Activated CD8-positive, alpha-beta memory T cell treated with anti-CD3 and anti-CD28 coated beads for 36 hours (primary cell): ENCODE data around the gene TRNAU1AP. TPM values are rescaled to one million over a fixed set of nuclear protein-coding genes. Genes with fewer than 3 reads are reported as not detected.
"Not testable (repeated sequence)": the region's sequence is repeated elsewhere in the genome, so short reads cannot be mapped to it uniquely, and the experiment has no call there.

Source experiments
- CTCF ChIA-PET: fragments of 350-600 bp; sonication (Branson Sonifier 250); formaldehyde crosslinking; loops from one replicate; lab custom pipeline; 2021; ENCODE audit warnings: antibody characterized with exemption; lab: Charles Lee
- POLR2A ChIA-PET: fragments of 350-600 bp; sonication (Branson Sonifier 250); formaldehyde crosslinking; loops from one replicate; lab custom pipeline; 2021; ENCODE audit warnings: antibody characterized with exemption; lab: Charles Lee
- total RNA-seq, 2 experiments: library from RNA; stranded (reverse); gene quantifications; one replicate each; pipeline ENCODE4 v1.2.3, GENCODE V29; 2021

Gene TRNAU1AP
- total RNA-seq, 2 experiments from 2014 or later, result 40.9 to 42.9 TPM

DNA sequence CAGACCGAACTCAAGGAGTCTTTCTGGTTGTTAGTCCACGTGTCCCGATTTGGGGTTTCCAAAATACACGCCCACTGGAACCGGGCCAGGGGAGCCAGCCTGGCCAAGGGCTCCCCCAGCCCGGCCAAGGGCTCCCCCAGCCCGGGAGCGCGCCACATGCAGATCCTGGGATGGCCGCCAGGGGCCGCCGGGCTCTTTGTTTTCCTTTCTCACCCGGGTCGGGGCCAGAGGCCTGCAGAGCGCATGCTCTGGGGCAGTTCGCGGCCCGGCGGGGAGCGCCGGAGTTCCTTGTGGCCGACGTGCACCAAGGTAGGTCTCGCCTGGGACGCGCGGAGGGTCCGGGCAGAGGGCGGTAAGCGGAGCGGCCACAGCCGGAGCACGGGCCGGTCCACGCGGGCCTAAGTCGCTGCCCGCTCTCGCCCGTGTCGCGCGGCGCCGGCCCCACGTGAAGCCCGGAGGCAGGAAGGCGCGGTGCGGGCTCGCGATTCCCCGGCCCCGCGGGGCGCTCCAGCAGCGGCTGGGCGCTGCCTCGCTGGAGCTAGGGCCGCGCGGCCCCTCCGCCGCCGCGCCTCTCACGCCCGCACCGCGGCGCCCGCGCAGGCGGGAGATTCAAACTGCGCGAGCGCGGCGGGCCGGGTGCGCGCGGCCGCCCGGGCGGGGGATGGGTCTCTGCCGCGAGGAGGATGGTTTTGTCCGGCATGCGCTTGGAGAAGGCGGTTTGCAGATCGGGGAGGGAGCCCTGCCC lies 34.7 kb upstream of the TRNAU1AP start:
- ChIA-PET CTCF (interaction anchor here (0.6 to 1.3 kb wide), 7 partner anchors 9 to 366 kb away, joined by 3 to 5 read pairs (median 3); no protein-coding TSS in a partner anchor), POLR2A (interaction anchor here (0.6 to 1.6 kb wide), 7 partner anchors 8 to 151 kb away, joined by 3 to 9 read pairs (median 4); partner anchors contain the start of genes RCC1 and RNU11)

DNA sequence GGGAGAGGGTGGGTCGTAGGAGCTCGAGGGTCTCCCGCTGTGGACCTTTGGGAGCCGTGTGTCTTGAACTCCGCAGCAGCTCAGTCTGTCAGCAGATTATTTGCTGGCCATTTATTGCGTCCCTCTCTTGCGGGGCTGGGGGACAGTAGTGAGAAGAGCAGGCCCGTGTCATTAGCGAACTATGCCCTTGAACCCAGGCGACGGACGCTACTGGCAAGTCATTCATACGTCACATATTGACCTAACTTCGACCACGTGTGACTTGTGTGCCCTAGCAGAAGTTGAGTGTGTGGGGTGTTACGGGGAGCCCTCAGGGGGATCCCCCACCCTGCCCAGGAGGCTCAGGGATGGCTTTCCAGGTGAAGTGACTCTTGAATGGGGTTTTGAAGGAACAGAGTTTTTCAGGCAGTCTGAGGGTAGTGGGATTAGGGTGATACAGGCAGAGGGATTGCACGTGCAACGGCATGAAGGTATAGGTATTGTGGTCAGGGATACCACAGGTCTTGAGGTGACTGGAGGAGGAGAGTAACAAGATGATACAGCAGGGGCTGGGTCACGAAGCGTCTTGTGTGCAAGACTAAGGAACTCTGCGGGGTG lies 34.0 kb upstream of the TRNAU1AP start:
- ChIA-PET CTCF (interaction anchor here (0.6 to 1.0 kb wide), 5 partner anchors 33 to 365 kb away, joined by 3 to 5 read pairs (median 3); no protein-coding TSS in a partner anchor), POLR2A (interaction anchor here (0.6 to 1.6 kb wide), 8 partner anchors 9 to 1109 kb away, joined by 3 to 9 read pairs (median 4); partner anchors contain the start of genes RCC1 and RNU11)

DNA sequence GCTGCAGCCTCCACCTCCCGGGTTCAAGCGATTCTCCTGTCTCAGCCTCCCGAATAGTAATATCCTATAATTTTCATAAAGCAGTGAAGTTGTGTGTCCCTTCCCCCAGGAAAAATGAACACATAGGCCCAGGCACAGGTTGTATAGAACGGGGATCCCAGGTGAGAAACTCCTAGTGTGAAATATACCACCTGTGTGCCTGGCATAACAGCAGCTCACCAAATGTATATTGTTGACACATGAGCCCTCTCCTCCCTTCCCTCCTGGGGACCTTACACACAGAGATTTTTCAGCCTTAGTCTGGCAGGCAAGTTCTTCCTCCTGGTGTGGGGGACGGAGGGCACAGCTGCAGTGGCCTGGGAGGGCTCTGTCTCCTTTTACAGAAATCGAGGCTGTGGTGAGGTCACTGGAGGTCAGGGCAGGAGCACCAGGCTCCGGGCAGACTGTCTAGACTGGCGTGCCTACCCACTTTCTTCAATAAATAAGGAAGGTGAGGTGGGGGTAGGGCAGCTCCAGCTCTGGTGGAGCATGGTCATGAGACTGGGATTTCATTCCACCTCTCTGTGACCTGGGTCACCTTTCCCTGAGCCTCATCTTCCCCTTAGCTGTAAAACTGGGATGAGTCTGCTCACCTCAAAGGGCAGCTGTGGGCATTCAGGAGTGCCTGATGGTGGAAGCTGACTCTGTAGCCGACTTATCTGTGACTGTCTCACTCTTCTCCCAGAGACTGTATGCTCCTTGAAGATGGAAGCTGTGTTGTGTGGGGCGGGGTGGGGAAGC lies 32.7 kb upstream of the TRNAU1AP start:
- CTCF ChIA-PET, result no interaction called here

DNA sequence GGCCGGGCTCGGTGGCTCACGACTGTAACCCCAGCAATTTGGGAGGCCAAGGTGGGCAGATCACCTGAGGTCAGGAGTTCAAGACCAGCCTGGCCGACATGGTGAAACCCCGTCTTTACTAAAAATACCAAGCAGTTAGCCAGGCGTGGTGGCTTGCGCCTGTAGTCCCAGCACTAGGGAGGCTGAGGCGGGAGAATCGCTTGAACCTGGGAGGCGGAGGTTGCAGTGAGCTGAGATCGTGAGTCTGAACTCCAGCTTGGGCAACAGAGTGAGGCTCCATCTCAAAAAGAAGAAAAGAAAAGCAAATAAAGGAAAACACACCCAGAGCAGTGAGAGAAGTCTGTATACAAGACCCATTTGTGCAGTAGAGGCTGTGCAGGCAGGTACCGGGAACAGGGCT lies 32.1 kb upstream of the TRNAU1AP start:
- CTCF ChIA-PET, POLR2A ChIA-PET: not testable (repeated sequence)

More for the DNA sequence above, 32.7 kb upstream of the TRNAU1AP start:
- POLR2A ChIA-PET, result interaction anchor here (0.7 kb wide), 1 partner anchor 57 kb away, joined by 3 read pairs; no protein-coding TSS in a partner anchor

DNA sequence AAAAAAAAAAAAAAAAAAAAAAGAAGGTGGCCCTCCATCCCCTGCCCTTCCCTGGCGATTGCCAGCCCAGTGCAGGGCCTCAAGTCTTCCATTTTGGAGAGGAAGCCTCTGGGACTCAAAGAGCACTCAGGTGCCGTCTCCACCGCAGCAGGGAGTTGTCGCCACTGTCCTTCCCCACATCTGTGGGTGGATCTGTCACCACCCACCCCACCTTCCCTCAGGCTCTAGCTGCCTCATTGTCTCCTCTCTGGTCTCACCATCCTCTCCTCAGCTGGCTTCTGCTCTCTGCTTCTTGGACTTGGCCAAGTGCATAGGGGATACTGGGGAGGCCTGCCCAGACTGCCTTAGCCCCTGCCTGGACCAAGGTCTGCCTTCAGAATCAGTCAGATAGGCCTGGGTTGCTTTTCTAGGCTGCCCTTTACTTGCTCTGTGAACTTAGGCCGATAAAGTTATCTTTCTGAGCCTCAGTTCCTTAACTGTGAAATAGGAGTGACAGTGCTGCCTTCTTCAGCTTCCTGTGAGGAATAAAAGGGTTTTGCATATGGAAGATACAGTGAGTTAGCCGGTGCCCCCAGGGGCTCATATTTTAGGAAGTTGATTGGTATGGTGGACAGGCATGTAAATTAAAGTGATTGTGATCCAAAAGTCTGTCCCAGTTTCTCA lies 31.3 kb upstream of the TRNAU1AP start:
- POLR2A ChIA-PET, result interaction anchor here (0.5 to 1.1 kb wide), 2 partner anchors 33 to 122 kb away, joined by 3 read pairs; partner anchors contain the start of gene TAF12
- CTCF ChIA-PET, result no interaction called here

DNA sequence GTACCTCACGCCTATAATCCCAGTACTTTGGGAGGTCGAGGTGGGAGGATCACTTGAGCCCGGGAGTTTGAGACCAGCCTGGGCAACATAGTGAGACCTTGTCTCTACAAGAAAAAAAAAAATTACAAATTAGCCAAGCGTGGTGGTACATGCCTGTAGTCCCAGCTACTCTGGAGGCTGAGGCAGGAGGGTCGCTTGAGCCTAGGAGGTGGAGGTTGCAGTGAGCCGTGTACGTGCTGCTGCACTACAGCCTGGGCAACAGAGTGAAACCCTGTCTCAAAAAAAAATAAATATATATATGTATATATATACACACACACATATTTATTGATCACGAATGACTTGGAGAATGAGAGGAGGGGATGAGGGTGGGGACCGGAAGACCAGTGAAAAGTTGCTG lies 30.3 kb upstream of the TRNAU1AP start:
- ChIA-PET CTCF (interaction anchor here (0.7 kb wide), 1 partner anchor 11 kb away, joined by 3 read pairs; no protein-coding TSS in a partner anchor), POLR2A (interaction anchor here (0.6 to 1.1 kb wide), 2 partner anchors 32 to 35 kb away, joined by 3 to 7 read pairs; no protein-coding TSS in a partner anchor)

DNA sequence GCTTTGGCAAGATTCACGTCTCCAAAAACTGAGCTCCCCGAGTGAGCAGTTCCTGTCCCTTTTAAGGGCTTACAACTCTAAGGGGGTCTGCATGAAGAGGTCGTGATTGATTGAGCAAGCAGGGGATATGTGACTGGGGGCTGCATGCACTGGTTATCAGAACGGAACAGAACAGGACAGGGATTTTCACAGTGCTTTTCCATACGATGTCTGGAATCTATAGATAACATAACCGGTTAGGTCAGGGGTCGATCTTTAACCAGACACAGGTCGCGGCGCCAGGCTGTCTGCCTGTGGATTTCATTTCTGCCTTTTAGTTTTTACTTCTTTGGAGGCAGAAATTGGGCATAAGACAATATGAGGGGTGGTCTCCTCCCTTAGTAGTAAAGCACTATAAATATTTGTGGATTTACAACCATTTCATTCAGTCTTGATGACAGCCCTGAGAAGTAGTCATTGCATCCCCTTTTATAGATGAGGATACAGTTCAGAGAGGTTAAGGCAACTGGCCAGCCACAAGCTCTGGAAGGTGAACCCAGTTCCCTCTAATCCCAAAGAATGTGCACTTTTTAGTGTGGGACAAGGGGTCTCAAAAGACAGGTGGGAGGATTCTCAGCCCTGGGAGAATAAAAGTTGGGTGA lies 27.8 kb upstream of the TRNAU1AP start:
- POLR2A ChIA-PET, result interaction anchor here (1.0 kb wide), 1 partner anchor 118 kb away, joined by 3 read pairs; no protein-coding TSS in a partner anchor
- CTCF ChIA-PET, result not testable (repeated sequence)

DNA sequence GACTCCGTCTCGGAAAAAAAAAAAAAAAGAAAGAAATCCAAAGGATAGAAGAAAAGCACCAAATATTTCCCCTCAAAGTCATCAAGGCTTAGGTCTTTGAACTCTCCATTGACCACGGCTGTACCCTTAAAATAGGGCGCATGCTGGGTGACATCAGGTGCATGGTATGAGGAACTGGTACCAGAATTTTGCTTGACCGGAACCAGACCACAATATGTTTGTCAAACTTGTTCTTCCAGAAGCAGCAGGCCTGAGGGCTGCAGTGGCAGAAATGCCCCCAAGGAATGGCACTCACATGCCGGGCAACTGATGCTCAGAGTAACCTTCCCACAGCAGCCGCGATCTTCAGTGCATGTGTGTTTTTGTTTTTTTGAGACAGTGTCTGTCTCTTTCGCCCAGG lies 26.0 kb upstream of the TRNAU1AP start:
- ChIA-PET CTCF (interaction anchor here (1.0 kb wide), 1 partner anchor 9 kb away, joined by 3 read pairs; no protein-coding TSS in a partner anchor), POLR2A (no interaction called here)

DNA sequence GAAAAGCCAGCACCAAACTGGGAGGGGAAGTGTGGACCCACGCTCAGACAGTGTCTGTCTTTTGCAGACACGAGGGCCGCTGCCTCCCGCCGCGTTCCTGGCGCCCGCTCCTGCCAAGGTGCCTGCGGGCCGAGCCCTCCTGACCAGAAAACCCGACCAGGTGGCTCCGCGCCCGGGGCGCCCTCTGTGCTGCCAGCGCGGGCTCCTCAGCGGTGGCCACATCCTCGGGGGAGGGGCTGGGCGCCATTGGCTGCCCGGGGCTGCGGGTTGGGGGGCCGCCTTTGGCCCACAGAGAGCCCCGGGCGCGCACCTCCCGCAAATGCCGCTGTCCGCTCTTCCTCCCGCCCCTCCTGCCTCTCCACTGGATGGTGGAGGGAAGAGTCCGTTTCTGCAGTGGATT lies 22.4 kb upstream of the TRNAU1AP start:
- ChIA-PET POLR2A (no interaction called here), CTCF (no interaction called here)

DNA sequence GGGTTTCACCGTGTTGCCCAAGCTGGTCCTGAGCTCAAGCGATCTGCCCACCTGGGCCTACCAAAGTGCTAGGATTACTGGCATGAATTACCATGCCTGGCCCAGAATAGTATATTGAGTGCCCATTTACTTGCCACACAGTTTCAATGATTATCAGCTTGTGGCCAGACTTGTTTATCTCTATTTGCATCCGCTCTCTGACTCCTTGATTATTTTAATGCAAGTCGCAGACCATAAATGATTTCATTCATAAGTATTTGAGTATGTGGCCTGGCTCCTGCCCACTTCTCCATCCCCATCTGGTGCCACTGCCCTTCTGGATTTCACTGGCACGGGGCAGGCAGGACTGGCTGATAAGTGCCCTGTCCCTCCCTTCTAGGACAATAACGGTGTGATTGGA lies 18.2 kb upstream of the TRNAU1AP start:
- ChIA-PET CTCF (no interaction called here), POLR2A (no interaction called here)

DNA sequence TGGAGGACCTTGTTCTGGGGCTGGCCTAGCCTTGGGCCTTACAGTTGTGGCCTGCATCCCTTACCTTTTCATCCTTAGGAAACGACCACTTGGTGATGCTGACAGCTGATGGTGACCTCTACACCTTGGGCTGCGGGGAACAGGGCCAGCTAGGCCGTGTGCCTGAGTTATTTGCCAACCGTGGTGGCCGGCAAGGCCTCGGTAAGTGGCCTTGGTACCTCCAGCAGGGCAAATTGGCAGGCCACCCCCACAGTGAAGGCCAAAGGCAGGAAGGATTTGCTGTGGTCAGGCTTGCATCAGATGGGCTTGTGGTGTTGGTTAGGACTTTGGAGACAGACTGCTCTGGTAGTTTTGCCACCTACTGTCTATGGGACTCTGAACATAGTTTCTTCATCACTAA lies 17.7 kb upstream of the TRNAU1AP start:
- CTCF ChIA-PET, result no interaction called here

DNA sequence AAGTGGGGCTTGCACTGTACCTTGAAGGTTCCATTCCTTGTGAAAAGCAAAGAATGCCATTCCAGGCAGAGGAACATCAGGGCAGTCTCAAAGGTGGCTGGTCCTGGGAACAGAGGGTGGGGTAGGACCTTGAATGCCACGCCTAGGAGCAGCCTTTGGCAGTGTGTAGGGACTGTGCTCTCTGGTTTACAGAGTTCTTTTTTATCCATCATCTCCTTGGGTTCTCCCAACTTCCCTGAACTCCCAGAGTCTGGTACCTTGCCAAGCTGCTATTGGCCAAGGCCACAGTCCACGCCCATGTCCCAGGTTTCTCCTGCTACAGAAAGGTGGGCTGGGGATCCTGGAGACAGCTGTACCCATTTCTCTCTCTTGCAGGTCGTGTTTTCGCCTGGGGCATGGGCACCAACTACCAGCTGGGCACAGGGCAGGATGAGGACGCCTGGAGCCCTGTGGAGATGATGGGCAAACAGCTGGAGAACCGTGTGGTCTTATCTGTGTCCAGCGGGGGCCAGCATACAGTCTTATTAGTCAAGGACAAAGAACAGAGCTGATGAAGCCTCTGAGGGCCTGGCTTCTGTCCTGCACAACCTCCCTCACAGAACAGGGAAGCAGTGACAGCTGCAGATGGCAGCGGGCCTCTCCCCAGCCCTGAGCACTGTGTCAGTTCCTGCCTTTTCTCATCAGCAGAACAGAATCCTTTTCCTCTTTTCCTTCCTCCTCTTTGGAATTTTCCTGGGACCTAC lies 15.3 kb upstream of the TRNAU1AP start:
- ChIA-PET POLR2A (no interaction called here), CTCF (no interaction called here)

More for the DNA sequence above, 17.7 kb upstream of the TRNAU1AP start:
- POLR2A ChIA-PET, result no interaction called here

DNA sequence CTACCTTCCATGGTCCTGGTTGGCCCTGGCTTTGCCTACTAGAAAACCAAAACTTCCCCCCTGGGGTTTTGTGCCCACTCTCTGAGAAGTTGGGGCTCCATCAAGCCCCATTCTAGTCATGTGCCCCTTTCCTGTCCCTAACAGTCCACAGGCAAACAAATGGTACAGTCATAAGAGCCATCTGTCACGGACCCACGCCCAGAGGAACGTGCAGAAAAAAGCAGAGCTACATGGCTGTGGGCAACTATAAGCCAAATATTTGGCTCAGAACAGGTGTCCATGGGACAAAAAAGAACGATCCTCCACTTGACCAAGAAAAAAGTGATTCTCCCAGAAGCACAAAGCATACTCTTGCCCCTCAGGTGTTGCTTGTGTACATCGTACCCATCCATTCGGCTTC lies 14.6 kb upstream of the TRNAU1AP start:
- POLR2A ChIA-PET, result no interaction called here
- CTCF ChIA-PET, result no interaction called here

DNA sequence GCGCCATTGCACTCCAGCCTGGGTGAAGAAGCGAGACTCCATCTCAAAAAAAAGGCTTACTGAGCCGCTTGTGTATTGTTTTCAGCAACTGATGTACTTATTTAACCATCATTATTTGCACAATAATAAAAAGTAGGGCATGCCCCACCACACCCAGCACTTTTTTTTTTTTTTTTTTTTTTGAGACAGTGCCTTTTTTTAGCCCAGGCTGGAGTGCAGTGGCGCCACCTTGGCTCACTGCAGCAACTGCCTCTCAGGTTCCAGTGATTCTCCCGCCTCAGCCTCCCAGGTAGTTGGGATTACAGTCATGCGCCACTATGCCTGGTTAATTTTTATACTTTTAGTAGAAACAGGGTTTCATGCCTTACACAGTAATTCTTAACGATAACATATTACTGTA lies 12.2 kb upstream of the TRNAU1AP start:
- CTCF ChIA-PET, result no interaction called here
- POLR2A ChIA-PET, result interaction anchor here (0.6 kb wide), 1 partner anchor 10 kb away, joined by 3 read pairs; no protein-coding TSS in a partner anchor

DNA sequence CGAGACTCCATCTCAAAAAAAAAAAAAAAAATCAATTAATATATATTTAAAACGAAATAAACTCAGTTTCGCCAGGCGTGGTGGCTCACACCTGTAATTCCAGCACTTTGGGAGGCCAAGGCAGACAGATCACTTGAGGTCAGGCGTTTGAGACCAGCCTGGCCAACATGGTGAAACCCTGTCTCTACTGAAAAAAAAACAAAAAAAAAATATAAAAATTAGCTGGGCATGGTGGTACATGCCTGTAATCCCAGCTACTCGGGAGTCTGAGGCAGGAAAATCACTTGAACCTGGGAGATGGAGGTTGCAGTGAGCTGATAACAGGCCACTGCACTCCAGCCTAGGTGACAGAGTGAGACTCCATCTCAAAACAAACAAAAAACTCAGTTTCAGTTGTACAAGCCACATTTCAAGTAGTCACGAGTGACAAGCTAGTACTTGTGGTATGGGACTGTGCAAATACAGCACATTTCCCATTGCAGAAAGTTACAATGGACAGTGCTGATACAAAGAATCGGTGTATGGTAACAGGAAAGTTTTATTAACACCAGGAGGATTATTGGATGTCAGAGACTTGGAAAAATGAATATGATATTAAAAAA lies 11.4 kb upstream of the TRNAU1AP start:
- CTCF ChIA-PET, result not testable (repeated sequence)
- POLR2A ChIA-PET, result interaction anchor here (0.6 kb wide), 1 partner anchor 10 kb away, joined by 3 read pairs; no protein-coding TSS in a partner anchor

DNA sequence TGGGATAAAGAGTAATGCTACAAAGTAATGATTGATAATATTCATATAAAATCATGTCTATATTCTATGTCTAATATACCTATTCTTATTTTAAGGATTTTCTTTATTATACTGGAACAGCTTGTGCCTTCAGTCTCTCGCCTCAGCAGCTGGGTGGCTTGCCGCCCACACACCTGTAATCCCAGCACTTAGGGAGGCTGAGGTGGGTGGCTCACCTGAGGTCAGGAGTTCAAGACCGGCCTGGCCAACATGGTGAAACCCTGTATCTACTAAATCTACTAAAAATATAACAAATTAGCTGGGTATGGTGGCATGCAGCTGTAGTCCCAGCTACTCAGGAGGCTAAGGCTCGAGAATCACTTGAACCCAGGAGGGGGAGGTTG lies 7.6 kb upstream of the TRNAU1AP start:
- ChIA-PET CTCF (no interaction called here), POLR2A (interaction anchor here (1.3 kb wide), 1 partner anchor 36 kb away, joined by 3 read pairs; no protein-coding TSS in a partner anchor)

DNA sequence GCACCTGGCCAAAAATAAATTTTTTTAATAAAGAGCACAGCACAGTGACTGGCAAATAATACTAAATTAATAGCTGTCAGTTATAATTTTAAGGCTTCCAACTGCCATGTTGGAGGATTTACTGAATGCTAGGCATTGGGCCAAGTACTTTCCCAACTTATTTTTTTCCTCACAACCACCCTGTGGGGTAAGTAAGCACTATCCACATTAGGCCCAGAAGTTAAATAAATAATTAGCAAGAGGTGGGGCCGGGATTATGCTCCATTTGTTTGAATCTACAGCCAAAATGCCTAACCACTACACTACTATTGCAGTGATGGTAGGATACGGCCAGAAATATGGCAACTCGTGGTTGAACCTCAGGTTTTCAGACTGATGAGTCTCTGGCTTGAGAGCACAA lies 4.6 kb upstream of the TRNAU1AP start:
- ChIA-PET CTCF (no interaction called here), POLR2A (interaction anchor here (0.6 kb wide), 1 partner anchor 130 kb away, joined by 5 read pairs; no protein-coding TSS in a partner anchor)
